BLaER1 treated with 17β-estradiol and CSF1 and Interleukin-3, amounts not matched to agents 10 nM and 100 nM (cell line): ENCODE results near the gene ANTKMT.
A peak's percentile ranks its signal among the peaks of the same experiment; 100 is the strongest.
"Not testable (repeated sequence)": the region's sequence is repeated elsewhere in the genome, so short reads cannot be mapped to it uniquely, and the experiment has no call there.

Experiments used
- H3K27ac ChIP-seq, 11 experiments: shearing (Covaris generic); formaldehyde crosslinking; 2 replicates each; pipeline ENCODE4 v1.8.1; 2022
- H3K27me3 ChIP-seq, 11 experiments: shearing (Covaris generic); formaldehyde crosslinking; 2 replicates each; pipeline ENCODE4 v1.8.1; 2022
- H3K36me3 ChIP-seq, 11 experiments: shearing (Covaris generic); formaldehyde crosslinking; 2 replicates each; pipeline ENCODE4 v1.8.1; 2022
- H3K4me1 ChIP-seq, 10 experiments: shearing (Covaris generic); formaldehyde crosslinking; 2 replicates each; pipeline ENCODE4 v1.8.1; 2022
- H3K4me2 ChIP-seq, 11 experiments: shearing (Covaris generic); formaldehyde crosslinking; 2 replicates each; pipeline ENCODE4 v1.8.1; 2022
- H3K4me3 ChIP-seq, 10 experiments: shearing (Covaris generic); formaldehyde crosslinking; 2 replicates each; pipeline ENCODE4 v1.8.1; 2022
- H3K9ac ChIP-seq, 11 experiments: shearing (Covaris generic); formaldehyde crosslinking; 2 replicates each; pipeline ENCODE4 v1.8.1; 2022
- H3K9me3 ChIP-seq, 11 experiments: shearing (Covaris generic); formaldehyde crosslinking; replicated peaks in 1 of 11; 2 replicates each; pipeline ENCODE4 v1.8.1; 2022
- H4K20me1 ChIP-seq, 11 experiments: shearing (Covaris generic); formaldehyde crosslinking; 2 replicates each; pipeline ENCODE4 v1.8.1; 2022
- Cebpa-rat ChIP-seq, 11 experiments: shearing (Covaris generic); IDR thresholded peaks; 2 replicates each; pipeline ENCODE4 v1.8.1; 2022

The ANTKMT gene

GRCh38 chr16:708959-709358 lies 12.0 kb upstream of the ANTKMT start:
- Histone ChIP-seq H3K4me1 (peaks cover 3 to 52% (median 37%) of the 10 kb centered on the region in 10 experiments), H3K9me3 (no peaks in the 10 kb centered on the region), H3K36me3 (no peaks in the 10 kb centered on the region), H3K4me3 (no peak overlapping the region), H3K4me2 (no peak overlapping the region), H3K9ac (no peak overlapping the region), H3K27me3 (peaks cover 77 to 97% (median 89%) of the 10 kb centered on the region in 11 experiments), H3K27ac (no peak overlapping the region), H4K20me1 (peaks cover 0 to 81% (median 58%) of the 10 kb centered on the region in 11 experiments; a peak in 17 of 22 replicates)
- TF ChIP-seq Cebpa-rat (IDR thresholded peaks at IDR 0.05), result no peak

DNA sequence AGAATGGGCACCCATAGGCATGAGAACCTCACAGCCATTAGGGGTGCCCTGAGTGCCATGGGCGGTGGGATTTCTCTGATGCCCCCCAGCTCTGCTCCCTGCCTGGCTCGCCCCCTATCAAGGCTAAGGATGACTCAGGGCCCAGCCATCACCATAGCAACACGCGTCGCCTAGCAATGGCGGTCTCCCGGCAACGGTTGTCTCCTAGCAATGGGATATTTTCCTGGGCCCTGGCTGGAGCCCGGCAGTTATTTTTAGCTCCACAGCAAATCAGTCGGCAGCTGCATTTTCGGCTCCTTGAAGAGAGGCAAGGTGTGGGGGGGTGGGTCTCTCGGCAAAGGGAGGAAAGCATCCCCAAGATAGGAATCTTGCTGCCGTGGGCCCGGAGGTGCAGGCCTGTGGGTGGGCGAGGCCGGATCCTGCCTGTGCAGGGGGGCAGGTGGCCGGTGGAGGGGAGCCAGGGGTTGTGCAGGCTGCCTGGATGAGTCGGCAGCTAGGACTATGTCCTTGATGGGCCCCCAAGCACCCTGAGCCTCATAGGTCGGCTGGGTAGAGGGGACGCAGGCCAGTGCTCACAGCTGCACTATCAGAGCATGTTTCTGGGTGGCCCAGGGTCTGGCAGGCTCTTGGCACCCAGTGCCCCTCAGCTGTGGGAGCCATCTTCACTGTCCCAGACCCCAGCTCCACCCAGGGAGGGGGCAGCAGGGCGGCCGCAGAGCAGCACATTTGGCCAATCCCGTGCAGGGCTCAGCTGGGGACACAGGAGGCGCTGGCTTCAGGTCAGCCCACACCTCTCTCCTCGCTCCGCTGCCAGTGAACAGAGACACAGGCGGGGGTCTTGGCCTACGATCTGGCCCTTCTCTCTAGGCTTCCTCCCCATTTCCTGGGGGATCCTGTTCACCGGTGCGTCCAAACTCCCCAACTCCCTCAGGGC lies 11.1 kb upstream of the ANTKMT start:
- H3K36me3 ChIP-seq, result no peaks in the 10 kb centered on the region
- no peaks in the 10 kb centered on the region for H3K9me3 ChIP-seq
- peak overlapping the region in 8 of 11 experiments; percentile 54 to 82 (median 59); a peak in 16 of 22 replicates for H3K4me2 ChIP-seq
- TF ChIP-seq Cebpa-rat (IDR thresholded peaks at IDR 0.05), result no peak
- H3K4me3 ChIP-seq, result no peak overlapping the region; a peak in 1 of 20 replicates
- peaks cover 0 to 80% (median 50%) of the 10 kb centered on the region in 11 experiments; a peak in 17 of 22 replicates for H4K20me1 ChIP-seq
- peaks cover 10 to 57% (median 43%) of the 10 kb centered on the region in 10 experiments for H3K4me1 ChIP-seq
- H3K27ac ChIP-seq, result no peak overlapping the region
- peaks cover 68 to 95% (median 89%) of the 10 kb centered on the region in 11 experiments for H3K27me3 ChIP-seq
- no peak overlapping the region; a peak in 1 of 22 replicates for H3K9ac ChIP-seq

DNA sequence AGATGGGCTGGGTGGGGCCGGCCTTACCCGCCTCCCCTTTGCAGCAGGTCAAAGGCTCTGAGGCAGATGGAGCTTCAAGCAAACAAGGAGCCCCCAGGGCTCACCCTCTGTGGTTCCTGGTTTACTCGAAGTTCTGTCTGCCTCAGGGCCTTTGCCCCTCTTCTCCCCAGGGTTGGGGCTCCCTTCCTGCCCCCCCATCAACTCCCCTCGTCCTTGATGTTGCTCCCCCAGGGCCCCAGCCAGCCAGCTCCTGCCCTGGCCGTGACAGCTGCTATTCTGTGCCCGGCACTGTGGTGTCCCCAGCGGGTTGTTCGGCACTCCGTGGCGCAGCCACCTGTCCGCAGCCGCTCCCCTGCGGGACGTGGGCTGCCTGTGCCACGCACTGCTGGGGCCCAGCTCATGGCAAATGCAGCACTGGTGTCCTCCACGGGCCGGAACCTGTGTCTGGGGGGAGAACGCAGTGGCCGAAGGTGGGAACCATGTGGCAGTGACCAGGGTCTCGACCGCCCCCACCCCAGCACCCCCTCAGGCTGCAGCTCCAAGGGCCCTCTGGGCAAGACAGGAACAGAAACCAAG lies 10.4 kb upstream of the ANTKMT start:
- Histone ChIP-seq H3K9ac (peak overlapping the region in 4 of 11 experiments; percentile 12 to 23 (median 16); a peak in 3 of 22 replicates), H3K4me1 (peaks cover 15 to 56% (median 47%) of the 10 kb centered on the region in 10 experiments), H3K9me3 (no peaks in the 10 kb centered on the region), H3K27me3 (peaks cover 67 to 94% (median 89%) of the 10 kb centered on the region in 11 experiments), H4K20me1 (peaks cover 0 to 79% (median 49%) of the 10 kb centered on the region in 11 experiments; a peak in 18 of 22 replicates), H3K36me3 (no peaks in the 10 kb centered on the region), H3K27ac (no peak overlapping the region), H3K4me3 (no peak overlapping the region; a peak in 1 of 20 replicates), H3K4me2 (peak overlapping the region in 9 of 11 experiments; percentile 25 to 82 (median 56); a peak in 17 of 22 replicates)
- TF ChIP-seq Cebpa-rat (IDR thresholded peaks at IDR 0.05), result no peak

DNA sequence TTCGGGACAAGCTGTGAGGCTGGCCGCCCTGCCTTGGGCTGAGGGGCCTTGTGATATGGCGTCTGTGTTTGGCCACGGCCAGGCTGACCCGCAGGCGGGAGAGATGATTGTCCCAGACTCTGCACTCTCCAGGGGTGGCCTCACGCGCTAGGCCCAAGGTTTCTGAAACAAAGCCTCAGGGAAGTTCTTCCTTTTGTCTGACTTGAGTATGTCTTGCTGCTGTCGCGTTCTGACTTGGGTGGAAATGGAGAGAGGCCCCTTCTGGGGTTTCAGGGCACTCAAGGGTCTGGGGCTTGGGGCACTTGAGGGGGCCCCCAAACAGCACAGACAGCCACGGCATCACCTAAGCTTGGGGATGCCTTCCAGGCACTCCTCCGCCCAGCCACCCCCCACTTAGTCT lies 9.9 kb upstream of the ANTKMT start:
- Histone ChIP-seq H3K27ac (no peak overlapping the region), H3K4me2 (peak overlapping the region in 9 of 11 experiments; percentile 25 to 82 (median 56); a peak in 16 of 22 replicates), H3K4me1 (peaks cover 20 to 59% (median 50%) of the 10 kb centered on the region in 10 experiments), H4K20me1 (peaks cover 0 to 81% (median 52%) of the 10 kb centered on the region in 11 experiments; a peak in 19 of 22 replicates), H3K9me3 (no peaks in the 10 kb centered on the region), H3K9ac (peak overlapping the region in 4 of 11 experiments; percentile 12 to 23 (median 16); a peak in 3 of 22 replicates), H3K27me3 (peaks cover 67 to 94% (median 89%) of the 10 kb centered on the region in 11 experiments), H3K36me3 (no peaks in the 10 kb centered on the region), H3K4me3 (no peak overlapping the region; a peak in 1 of 20 replicates)
- no peak for TF ChIP-seq Cebpa-rat (IDR thresholded peaks at IDR 0.05)

GRCh38 chr16:711548-712320 lies 9.2 kb upstream of the ANTKMT start:
- H3K9me3 ChIP-seq, result no peaks in the 10 kb centered on the region
- H3K9ac ChIP-seq, result no peak overlapping the region
- H4K20me1 ChIP-seq, result peaks cover 0 to 81% (median 52%) of the 10 kb centered on the region in 11 experiments; a peak in 19 of 22 replicates
- H3K4me1 ChIP-seq, result peaks cover 27 to 59% (median 50%) of the 10 kb centered on the region in 10 experiments
- H3K4me2 ChIP-seq, result peak overlapping the region in 7 of 11 experiments; percentile 54 to 82 (median 62); a peak in 11 of 22 replicates
- H3K27ac ChIP-seq, result no peak overlapping the region
- no peak overlapping the region for H3K4me3 ChIP-seq
- peaks cover 67 to 94% (median 89%) of the 10 kb centered on the region in 11 experiments for H3K27me3 ChIP-seq
- H3K36me3 ChIP-seq, result no peaks in the 10 kb centered on the region
- TF ChIP-seq Cebpa-rat (IDR thresholded peaks at IDR 0.05), result peak in 1 of 11 experiments; percentile 65; a peak in 1 of 22 replicates

DNA sequence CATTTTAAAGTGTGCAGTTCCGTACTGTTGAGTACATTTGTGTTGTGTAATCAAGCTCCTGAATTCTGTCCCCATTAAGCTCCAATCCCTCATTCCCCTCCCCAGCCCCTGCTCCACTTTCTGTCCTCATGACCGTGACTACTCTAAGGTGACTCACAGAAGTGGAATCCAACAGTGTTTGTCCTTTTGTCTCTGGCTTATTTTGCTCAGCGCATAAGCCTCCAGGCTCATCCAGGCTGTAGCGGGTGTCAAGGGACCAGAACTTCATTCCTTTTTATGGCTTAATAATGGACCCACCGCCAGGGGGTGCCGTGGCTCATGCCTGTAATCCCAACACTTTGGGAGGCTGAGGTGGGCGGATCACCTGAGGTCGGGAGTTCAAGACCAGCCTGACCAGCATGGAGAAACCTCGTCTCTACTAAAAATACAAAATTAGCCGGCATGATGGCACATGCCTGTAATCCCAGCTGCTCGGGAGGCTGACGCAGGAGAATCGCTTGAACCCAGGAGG lies 8.2 kb upstream of the ANTKMT start:
- not testable (repeated sequence) for H3K36me3 ChIP-seq, H3K9me3 ChIP-seq, H3K4me3 ChIP-seq, H3K9ac ChIP-seq, H3K4me2 ChIP-seq, H3K27ac ChIP-seq
- Histone ChIP-seq H3K4me1 (peaks cover 32 to 66% (median 60%) of the 10 kb centered on the region in 10 experiments), H3K27me3 (peaks cover 56 to 92% (median 86%) of the 10 kb centered on the region in 11 experiments), H4K20me1 (peaks cover 0 to 81% (median 48%) of the 10 kb centered on the region in 11 experiments; a peak in 19 of 22 replicates)

DNA sequence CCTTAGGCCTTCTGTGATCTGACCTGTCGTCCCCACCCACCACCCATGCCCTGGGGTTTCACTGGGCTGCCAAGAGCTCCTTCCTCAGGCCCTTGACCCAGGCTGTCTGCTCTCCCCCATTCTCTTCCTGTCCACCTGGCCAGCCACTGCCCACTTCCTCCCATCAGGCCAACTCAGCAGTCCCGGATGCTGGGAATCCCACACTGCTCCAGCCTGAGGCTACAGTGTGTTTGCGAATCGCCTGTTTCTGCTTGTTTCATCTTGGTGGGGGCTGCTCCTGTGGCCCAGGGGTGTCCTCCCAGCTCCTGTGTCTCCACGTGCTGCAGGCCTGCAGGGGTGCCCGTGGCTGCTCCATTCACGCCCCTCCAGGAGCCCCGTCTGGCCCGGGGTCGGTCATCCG lies 6.9 kb upstream of the ANTKMT start:
- Histone ChIP-seq H3K27me3 (peaks cover 43 to 86% (median 75%) of the 10 kb centered on the region in 11 experiments), H3K27ac (no peak overlapping the region), H3K9ac (0 out of 22 replicates have a peak overlapping the region, but pooled peaks of 2 of the 11 experiments have one; percentile 18), H3K36me3 (no peaks in the 10 kb centered on the region), H3K4me1 (peaks cover 42 to 79% (median 73%) of the 10 kb centered on the region in 10 experiments), H3K4me2 (peak overlapping the region; percentile 91 to 100 (median 100)), H3K9me3 (no peaks in the 10 kb centered on the region), H3K4me3 (peak overlapping the region in 2 of 10 experiments; percentile 68 to 74; a peak in 3 of 20 replicates), H4K20me1 (peaks cover 0 to 81% (median 58%) of the 10 kb centered on the region in 11 experiments; a peak in 19 of 22 replicates)
- no peak for TF ChIP-seq Cebpa-rat (IDR thresholded peaks at IDR 0.05)
